HEK293 (cell line): ENCODE measurements around the gene STARD3.

Source experiments
- CTCF ChIP-seq: fragments of 450-650 bp; formaldehyde crosslinking; IDR thresholded peaks from 2 replicates; pipeline ENCODE4 v1.5.1; 2016; ENCODE audit warnings: missing biosample characterization, missing genetic modification characterization
- MYNN ChIP-seq: fragments of 450-650 bp; formaldehyde crosslinking; IDR thresholded peaks from 2 replicates; pipeline ENCODE4 v1.5.1; 2016; ENCODE audit warnings: missing biosample characterization, missing genetic modification characterization, borderline replicate concordance
- ZBTB20 ChIP-seq: fragments of 450-650 bp; formaldehyde crosslinking; IDR thresholded peaks from 2 replicates; pipeline ENCODE4 v1.5.1; 2016; ENCODE audit warnings: missing biosample characterization, missing genetic modification characterization
- ZNF423 ChIP-seq: fragments of 450-650 bp; formaldehyde crosslinking; IDR thresholded peaks from 2 replicates; pipeline ENCODE4 v1.5.1; 2016; ENCODE audit warnings: missing biosample characterization, missing genetic modification characterization
- ZNF529 ChIP-seq: fragments of 450-650 bp; formaldehyde crosslinking; IDR thresholded peaks from 2 replicates; pipeline ENCODE4 v1.5.1; 2017; ENCODE audit warnings: missing genetic modification characterization, missing biosample characterization; ENCODE audit not compliant: insufficient replicate concordance
- ZNF600 ChIP-seq: fragments of 450-650 bp; formaldehyde crosslinking; IDR thresholded peaks from 2 replicates; pipeline ENCODE4 v1.5.1; 2016; ENCODE audit warnings: missing biosample characterization, missing genetic modification characterization

GRCh38 chr17:39624313-39624712, 12.6 kb upstream of the STARD3 start:
- no peak for TF ChIP-seq MYNN (tag by site-specific recombination)
- TF ChIP-seq ZNF529 = no peak
- TF ChIP-seq CTCF = no peak
- no peak for TF ChIP-seq ZBTB20 (tag by site-specific recombination)
- TF ChIP-seq ZNF423 (tag by site-specific recombination) = no peak
- no peak for TF ChIP-seq ZNF600 (tag by site-specific recombination)
